GM04503 (cell line): Measurements from ENCODE around the gene LYSMD4.
"Not testable (repeated sequence)": the region's sequence is repeated elsewhere in the genome, so short reads cannot be mapped to it uniquely, and the experiment has no call there.

Source experiments
- DNase-seq: peaks from one replicate; pipeline ENCODE4 v3.0.0-alpha.2; 2012; ENCODE audit warnings: low read depth

The LYSMD4 gene

DNA sequence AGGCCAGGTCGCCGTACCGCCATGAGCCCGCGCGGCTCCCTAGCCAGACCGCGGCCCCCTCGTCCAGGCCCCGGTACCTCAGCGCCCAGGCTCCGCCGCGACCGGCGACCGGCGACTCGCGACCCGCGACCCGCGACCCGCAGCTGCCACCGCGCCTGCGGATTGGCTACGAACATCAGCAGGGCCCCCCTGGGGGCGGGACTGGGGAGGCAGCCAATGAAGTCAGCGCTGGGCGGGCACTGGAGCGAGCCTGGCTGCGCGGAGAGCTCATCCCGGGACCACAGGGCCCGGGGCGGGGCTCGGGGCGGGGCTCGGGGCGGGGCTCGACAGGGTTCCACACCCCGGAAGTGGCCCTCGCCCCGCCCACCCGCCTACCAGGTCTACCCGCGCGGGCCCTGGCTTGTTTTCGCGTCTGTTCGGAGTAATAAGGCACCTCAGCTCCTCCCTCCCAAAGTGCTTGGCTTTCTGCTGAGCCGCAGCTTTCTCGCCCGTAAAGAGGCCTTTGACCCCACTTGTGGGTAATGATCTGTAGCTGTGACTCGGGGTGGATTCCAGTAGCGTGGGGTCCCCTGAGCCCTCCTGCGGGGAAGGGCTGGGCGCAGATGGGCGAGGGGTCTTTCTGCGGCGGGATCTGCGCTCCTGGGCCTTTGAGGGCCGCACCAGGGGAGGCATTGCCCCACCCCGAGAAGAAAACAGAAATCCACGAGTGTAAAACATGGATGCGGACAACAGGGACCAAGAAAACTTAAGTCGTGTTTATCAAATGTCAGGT is at the start of gene LYSMD4:
TSS of gene LYSMD4 (minus strand) at position 170 of the 772 bp plus-strand sequence. CDS start 1,438 bp downstream, outside the sequence.
- DNase-seq: peak; percentile 42

DNA sequence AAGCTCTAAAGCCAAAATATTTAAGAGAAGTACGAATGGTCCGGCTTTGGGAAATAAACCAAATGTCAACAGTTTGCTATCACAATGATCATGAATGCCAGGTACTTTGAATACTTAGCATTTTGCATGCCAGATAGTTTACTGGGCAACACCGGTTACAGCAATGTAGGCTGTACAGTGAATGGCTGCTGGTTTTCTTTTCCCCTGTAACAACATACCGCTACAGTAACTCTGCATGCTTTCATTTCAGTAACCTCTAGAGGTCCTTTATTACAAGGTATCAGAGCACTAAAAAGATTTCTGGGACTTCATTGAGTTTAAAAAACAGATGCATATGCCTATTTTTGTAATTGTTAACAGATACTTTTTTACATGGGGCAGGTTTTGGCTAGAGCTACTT is 48.8 kb upstream of the LYSMD4 start:
- not testable (repeated sequence) for DNase-seq

- no peak for DNase-seq
Measured at GRCh38 chr15:99777144-99777543, 43.9 kb upstream of the LYSMD4 start.

DNA sequence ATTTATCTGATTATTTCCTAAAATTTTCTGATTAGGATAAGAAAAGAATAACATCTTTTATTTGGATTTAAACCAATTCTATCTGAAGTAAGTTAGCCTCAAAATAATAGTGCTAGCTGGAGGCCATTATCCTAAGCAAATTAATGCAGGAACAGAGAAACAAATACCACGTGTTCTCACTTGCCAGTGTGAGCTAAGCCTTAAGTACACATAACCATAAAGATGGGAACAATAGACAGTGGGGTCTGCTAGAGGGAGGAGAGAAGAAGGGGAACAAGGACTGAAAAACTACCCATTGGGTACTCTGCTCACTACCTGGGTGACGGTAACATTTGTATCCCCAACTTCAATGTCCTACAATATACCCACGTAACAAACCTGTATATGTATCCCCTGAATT is 31.3 kb upstream of the LYSMD4 start:
- DNase-seq: no peak

DNA sequence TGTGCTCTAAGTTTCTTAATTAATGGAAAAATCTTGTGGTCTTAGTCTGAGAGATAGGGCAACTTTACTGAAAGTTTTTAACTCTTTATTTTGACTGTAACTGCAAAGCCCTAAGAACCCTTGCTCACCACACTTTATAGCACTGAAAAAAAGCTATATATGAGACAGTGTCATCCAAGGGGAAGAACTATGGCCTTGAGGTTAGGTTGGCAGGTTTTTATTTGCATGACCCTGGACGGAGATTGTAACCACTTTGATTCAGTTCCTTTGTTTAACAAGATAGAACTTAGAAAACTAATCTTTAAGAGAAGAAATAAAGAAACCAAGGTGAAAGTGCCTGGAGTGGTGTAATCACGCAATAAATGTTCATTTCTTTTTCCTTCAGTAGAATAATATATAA is 30.6 kb upstream of the LYSMD4 start:
- DNase-seq: no peak

DNA sequence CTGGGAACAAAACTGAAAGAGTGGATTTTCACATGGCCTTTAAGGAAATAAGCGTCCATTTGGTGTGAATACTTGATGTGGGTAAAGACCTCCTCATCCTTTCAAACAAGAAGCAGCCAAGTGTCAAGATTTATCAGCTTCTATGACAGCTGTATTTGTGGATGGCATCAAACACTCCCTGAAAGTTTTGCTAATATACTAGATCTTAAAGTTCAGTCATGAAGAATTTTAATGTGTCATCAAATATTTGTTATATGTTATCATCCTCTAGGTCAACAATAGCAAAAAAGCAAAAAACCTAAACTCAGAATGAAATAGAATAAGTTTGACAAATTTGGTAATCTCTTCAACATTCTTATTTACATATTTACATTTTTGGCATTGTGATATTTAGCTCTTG is 29.1 kb upstream of the LYSMD4 start:
- no peak for DNase-seq

DNA sequence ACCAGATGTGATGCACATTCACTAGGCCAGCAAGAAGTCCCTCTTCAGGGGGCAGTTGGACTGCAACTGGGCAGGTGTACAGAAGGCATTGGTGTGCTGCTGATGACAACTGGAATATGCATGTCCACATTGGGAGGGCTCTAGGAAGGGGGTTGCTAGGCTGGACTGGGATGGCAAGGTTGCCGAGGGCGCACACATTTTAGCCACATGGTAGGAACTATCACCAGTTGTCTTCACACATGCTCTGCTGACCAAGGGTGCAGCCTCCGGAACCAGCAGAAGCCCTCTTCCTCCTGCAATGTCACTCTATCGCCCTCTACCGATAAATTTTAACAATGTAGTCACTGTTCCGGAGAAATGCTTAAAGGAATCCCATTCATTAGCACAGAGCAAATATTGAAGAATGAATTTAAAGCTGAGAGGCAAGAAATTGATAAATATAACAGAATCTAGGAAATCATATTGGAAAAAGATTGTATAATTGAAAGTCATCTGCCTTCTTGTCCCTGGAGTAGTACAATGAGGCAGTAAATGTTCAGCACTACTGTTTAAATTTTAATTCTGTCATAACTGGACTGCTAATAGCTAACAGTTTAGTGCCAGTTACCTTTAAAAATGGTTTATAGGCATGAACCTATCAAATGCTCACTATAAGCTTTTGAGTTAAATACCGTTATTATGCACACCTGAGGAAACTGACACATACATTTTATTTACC is 22.6 kb upstream of the LYSMD4 start:
- peak; percentile 16 for DNase-seq

GRCh38 chr15:99753066-99753465 is 19.8 kb upstream of the LYSMD4 start:
- DNase-seq: no peak

GRCh38 chr15:99752556-99752955 is 19.3 kb upstream of the LYSMD4 start:
- no peak for DNase-seq

GRCh38 chr15:99750326-99750725 is 17.1 kb upstream of the LYSMD4 start:
- not testable (repeated sequence) for DNase-seq

GRCh38 chr15:99749386-99749785 is 16.1 kb upstream of the LYSMD4 start:
- no peak for DNase-seq

DNA sequence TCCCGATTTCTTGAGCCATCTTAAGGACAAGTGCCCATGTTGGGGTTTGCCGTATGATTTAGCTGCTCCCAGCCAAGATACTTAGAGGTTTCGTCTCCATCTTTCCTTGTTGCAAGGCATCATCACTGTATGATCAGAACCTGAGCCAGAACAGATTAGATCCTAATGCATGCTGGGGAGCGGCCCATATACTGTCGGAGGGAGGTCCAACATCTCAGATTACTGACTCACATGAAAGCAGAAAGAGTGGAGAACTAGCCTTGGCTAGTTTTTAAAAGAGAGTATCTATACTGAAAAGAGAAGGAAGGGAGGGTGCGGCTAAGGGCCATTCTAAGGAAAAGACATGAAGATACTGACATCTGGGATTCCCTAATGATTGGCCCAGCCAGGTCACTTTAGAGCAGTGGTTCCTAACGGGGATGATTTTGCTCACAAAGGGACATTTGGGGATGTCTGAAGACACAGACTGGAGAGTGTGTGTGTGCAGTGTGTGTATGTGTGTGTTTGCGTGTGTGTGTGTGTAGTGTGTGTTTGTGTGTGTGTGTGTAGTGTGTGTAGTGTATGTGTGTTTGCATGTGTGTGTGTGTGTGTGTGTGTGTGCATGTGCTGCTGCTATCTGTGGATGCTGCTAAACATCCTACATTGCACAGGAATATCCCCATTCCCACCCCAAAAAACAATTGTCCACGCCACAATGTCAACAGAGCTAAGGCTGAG is 12.3 kb upstream of the LYSMD4 start:
- no peak for DNase-seq

DNA sequence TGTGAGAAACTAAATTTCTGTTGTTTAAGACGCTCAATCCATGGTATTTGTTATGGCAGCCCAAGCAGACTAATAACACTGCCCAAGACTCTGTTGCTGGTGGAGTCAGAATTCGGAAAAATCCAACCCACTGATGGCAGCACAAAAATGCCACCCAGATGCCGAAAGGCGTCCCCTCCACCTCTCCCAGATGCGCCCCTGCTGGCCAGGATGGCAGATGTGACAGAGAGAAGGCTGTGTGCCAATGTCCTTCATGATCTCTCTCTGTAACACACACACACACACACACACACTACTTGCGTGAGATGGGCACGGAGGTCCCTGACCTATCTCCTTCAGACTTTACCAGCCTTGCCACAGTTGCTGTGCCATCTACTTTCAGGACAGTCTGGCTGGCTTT is 10.9 kb upstream of the LYSMD4 start:
- no peak for DNase-seq

DNA sequence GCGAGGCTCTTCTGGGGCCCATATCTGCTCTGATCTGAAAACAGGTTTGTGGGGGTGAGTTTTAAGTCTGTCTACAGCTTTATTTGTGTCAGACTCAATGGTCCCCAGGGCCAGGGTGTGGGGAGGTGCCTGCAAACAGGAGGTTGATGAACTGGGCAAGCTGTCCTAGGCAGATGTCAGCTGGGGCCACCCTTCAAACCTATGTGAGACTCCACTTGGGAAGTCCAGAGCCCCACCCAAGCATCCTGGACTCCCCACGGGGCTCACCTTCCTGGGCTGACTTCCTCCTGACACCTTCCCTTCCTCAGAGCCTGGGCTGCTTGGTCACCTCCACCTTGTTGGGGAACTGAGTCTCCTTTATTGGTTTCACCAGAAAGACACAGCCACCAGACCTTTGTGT is 8.6 kb upstream of the LYSMD4 start:
- no peak for DNase-seq

- DNase-seq: no peak
Measured at GRCh38 chr15:99738021-99738847, 5.0 kb upstream of the LYSMD4 start.

- DNase-seq: no peak
Measured at GRCh38 chr15:99736702-99737101, 3.5 kb upstream of the LYSMD4 start.

DNA sequence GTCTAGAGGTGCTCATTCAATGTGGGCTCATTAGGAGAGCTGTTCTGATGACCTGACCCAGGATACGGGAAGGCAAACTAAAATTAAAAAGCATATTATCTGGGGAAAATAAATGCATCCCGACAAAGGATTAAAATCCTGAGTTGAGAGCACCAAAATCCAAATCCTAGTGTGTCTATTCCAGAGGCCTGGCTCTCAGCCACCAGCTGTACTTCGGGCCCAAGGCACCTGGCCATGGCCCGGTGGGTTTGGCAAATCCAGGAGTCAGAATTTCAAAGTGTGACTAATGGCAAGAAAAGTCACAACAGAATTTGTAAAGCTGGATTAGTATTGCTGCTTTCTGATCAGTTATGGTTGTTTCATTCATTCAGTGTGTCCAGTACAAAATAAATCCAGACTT is 2.6 kb upstream of the LYSMD4 start:
- no peak for DNase-seq

DNA sequence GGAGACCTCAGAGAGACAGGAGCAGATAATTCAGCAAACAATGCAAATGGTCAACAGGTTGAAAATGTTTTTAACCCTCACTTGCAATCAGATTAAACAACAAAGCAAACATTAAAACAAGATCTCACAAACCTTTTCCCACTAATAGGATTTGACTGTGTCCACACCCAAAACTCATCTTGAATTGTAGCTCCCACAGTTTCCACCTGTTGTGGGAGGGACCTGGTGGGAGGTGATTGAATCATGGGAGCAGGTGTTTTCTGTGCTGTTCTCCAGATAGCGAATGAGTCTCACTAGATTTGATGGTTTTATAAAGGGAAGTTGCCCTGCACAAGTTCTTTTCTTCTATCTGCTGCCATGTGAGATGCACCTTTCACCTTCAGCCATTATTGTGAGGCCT is 1.3 kb upstream of the LYSMD4 start:
- no peak for DNase-seq

GRCh38 chr15:99734040-99734291 is 729 bp upstream of the LYSMD4 start:
- DNase-seq: not testable (repeated sequence)

DNA sequence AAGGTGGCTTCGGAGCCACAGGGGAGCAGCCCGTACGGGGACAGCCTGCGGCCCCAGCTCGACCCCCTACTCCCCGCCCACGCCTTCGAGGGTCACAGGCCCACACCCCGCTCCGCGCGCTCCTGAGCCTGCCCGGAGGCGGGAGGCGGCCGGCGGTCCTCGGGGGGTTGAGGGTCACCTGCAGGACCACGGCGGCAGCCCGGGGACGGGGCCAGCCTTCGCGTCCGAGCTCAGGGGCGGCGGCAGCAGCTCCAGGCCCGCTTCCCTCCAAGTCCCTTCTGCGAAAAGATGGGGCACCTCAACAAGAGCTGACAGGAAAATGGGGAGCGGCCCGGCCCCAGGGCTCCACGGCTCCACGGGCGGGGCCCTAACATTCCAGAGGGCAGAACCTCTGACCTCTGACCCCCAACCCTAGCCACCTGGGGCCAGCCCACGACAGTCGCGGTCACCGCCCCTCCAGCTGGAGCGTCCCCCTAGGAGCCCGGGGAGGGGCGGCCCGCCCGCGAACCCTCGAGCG is 428 bp downstream of the LYSMD4 start:
- DNase-seq: no peak

DNA sequence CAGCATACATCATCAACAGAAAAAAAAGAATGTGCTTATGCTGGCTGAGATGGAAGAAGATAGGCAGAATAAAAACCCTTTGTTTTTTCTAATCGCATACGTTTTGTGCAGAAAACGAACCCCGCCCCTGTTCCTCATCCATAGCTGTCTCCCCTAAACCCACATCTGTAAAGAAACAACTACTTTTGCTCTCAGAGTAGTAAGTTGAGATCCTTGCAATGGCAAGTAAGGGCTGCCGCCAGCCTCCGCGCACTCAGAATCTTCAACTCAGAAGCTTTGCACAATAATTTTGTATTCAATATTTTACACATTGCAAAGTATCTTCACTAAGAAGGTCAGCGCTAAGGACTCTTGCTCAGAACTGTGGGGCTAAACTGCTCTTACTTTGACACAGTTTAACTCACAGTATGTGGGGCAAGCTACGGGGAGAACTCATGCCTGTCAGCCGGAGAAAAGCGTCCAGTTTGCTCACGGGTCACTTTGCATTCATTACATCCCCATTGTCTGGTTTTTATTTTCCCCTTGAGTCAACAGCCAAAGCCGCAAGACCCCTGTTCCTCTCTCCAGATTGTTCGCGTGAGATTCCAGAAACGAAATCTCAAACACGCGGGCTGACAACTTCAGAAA is 1.0 kb downstream of the LYSMD4 start:
- no peak for DNase-seq
